Dedifferentiated amniotic fluid mesenchymal stem cell (primary cell): ENCODE measurements around the gene ZNF367.

ENCODE experiments used
- DNase-seq: peaks from one replicate; pipeline ENCODE4 v3.0.0-alpha.2; 2016; ENCODE audit errors: extremely low spot score

ZNF367 gene

GRCh38 chr9:96436456-96437126 lies 18.4 kb upstream of the ZNF367 start:
- peak; percentile 1 for DNase-seq

- no peak for DNase-seq
Observed at GRCh38 chr9:96436063-96436455, 17.9 kb upstream of the ZNF367 start.

GRCh38 chr9:96435345-96435744 lies 17.2 kb upstream of the ZNF367 start:
- DNase-seq = no peak

GRCh38 chr9:96430377-96430776 lies 12.2 kb upstream of the ZNF367 start:
- no peak for DNase-seq

DNA sequence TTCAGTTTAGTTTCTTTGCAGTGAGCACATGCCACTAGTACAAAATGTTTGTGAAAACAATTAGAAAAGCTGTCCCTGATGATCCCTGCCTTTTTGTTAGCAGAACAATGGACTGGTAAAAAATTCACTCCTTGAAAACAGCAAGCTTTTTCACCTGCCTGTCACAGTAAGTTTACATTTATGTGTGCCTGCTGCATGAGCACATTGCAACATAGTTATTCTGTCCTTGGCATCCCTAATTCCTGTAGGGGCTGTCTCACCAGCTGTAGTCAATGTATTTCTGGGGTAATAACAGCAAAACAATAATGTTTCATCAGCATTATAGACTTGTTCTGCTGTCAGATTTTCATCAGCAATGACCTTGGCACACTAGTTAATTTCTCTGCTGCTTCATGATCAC lies 11.6 kb upstream of the ZNF367 start:
- DNase-seq = no peak

DNA sequence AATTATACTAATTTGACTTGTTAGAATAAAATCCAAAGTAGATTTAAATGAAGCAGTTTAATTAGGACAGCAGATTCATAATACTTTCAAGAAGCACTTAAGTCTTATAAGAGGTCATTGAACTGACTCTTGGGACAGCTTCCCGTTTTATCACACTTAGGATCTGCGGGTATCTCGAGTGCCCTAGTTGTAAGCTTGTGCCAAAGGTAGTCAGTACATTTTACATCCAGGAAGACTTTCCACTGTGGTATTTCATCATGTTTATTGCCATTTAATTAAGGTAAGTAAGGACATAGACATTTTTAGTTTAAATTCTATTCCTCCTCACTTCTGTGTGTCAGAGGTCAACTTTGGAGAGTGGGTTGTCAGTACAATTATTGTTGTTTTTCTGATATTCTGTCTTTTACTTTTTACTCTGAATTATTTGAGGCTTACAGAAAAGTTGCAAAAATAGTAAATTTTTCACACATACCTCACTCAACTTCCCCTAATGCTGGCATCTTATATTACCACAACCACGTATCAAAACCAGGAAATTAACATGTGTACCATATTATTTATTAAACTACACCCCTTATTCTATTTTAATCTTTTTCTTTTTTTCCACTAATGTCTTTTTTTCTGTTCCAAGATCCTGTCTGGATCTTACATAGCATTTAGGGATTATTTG lies 7.5 kb upstream of the ZNF367 start:
- DNase-seq = no peak

DNA sequence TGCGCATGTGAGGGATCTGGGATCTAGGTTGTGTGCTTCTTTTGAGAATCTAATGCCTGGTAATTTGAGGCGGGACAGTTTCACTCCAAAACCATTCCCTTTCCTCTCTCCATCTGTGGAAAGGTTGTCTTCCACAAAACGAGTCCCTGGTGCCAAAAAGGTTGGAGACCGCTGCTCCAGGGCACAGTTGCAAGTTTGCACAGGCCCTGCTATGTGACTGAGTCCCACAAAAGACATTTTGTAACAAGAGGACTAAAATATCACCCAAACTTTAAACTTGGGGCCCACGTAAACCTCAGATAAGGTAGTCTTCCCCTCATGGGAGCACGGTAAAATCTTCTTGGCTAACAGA lies 5.8 kb upstream of the ZNF367 start:
- DNase-seq = no peak

GRCh38 chr9:96423322-96423984 lies 5.3 kb upstream of the ZNF367 start:
- DNase-seq = no peak

DNA sequence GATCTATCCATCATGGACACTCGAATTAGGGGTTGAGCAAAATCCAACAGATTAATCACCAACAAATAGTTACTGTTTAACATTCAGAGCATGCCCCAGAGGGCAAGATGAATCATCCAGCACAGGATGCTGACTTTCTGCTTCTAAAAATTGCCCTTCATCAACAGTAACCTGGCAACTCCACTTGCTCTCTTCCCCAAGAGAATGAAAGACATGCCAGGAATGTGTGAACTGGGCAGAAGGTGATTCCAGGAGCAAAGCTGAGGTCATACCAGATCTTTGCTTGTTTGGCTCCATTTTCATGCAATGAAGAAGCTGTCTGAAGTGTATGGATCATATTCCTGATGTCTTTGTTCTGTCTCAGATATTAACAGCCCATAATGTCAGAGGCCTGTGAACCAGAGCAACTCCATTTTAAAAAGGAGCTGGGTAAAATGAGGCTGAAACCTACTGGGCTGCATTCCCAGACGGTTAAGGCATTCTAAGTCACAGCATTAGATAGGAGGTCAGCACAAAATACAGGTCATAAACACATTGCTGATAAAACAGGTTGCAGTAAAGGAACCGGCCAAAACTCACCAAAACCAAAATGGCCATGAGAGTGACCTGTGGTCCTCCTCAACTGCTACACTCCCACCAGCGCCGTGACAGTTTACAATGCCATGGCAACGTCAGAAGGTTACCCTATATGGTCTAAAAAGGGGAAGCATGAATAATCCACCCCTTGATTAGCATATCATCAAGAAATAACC lies 2.5 kb upstream of the ZNF367 start:
- peak; percentile 78 for DNase-seq

DNA sequence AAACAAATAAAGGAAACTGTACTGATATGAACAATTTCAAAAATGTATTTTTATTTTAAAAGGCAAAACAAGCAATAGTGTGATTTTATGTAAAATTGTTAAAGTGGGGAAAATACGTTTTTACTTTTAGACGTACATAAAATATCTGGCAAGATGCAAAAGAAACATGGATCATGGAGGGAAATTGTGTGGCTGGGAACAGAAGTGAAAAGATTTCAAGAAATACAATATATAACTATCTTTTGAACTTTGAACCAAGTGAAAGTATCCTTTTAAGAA lies 1.5 kb upstream of the ZNF367 start:
- DNase-seq = no peak

DNA sequence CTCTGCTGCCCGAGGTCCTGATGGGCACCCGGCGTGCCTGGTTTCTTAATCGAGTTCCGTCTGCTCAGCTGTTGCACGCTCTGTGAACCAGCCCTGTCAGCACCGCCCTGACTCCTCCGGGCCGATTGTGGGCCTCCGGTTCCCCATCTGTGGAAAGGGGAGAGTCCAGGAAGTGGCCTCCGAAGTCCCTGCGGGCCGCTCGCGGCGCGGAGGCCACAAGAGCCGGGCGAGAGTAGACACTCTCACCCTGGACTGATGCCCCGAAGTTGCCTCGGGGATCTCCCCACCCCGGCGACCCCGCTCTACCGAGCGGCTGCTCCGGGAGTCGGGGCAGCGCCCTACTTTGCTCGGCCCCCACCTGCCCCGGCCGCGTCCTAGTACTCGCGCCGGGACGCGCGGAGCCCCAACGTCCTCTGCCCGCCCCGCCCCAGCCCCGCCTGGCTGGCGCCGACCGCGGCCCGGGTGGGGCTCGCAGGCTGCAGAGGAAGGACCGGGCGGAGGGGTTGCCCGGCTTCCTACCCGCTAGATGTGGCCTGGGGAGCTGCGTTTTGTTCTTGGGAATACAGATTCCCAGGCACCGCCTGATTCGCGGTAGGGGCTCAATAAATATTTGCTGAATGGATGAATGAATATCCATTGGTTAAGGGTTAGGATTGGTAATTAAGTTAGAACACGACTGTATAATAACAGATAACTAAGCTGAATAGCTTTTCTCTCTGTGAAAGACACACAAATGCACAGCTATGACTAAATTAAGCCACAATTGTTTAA lies 935 bp upstream of the ZNF367 start:
- DNase-seq = peak; percentile 55

DNA sequence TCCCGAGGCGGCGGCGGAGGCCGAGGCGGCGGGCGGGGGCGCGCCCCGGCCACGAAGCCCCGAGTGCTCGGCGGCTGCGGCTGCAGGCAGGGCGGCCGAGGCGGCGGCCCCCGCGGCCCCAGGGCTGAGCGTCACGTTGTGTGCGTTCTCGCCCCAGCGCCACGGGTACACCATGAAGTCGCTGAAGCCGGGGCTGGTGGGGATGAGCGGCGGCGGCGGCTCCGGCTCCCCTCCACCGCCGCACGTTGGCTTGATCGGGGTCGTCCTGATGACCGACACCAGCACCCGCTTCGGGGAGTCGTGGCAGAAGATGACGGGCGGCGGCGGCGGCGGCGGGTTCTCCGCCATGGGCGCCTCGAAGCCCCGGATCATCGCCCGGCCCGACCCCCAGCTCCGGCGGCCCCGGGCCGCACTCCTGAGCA lies 498 bp downstream of the ZNF367 start:
- DNase-seq = no peak

DNA sequence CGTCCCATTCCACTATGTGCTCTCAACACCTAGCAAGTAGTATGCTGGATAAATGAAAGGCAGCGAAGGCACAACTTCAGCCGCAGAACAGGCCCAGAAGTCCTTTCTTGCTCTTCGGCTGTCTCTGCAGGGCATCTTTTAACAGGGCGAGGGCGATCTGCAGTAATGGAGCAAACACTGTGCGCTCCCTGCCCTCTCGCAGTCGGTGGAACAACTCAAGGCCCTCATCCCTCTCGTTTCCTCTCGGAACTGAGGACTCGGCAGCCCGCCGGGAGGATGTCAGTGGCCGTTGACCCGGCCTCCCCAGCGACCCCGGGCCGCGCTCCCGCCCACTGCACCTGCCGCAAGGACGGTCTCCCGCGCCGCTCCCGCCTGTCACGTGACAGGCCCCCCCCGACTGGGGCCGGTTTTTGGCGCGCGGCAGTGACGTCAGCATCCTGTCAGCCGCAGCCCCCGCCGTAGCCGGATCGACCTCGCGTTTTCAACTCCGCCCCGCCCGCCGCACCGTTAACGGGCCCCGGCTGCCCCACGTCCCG lies 1.1 kb downstream of the ZNF367 start:
- DNase-seq = peak; percentile 68

- DNase-seq = no peak
Observed at GRCh38 chr9:96413302-96414221, 4.6 kb downstream of the ZNF367 start.

GRCh38 chr9:96412174-96412913 lies 5.8 kb downstream of the ZNF367 start:
- DNase-seq = no peak

DNA sequence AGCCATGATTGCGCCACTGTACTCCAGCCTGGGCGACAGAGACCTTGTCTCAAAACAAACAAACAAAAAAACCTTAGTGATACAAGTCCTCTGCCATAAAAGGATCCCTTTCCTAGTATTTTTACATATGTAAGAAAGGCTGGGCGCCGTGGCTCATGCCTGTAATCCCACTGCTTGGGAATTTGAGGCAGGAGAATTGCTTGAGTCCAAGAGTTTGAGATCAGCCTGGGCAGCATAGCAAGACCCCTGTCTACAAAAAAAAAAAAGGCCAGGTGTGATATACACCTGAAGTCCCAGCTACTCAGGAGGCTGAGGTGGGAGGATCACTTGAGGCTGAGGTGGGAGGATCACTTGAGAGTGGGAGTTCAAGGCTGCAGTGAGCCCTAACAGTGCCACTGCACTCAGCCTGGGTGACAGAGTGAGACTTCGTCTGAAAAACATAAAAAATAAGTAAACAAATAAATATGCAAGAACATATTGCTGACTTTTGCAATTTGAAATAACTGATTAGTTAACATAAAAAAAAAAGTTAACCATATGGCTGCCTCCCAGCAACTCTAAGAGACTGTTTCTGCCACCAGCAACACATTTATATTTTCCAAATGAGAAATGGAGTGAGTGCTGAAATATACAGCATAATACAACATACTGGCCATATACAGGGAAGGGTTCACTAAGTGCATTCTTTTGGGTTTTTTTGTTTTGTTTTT lies 6.9 kb downstream of the ZNF367 start:
- DNase-seq = no peak

DNA sequence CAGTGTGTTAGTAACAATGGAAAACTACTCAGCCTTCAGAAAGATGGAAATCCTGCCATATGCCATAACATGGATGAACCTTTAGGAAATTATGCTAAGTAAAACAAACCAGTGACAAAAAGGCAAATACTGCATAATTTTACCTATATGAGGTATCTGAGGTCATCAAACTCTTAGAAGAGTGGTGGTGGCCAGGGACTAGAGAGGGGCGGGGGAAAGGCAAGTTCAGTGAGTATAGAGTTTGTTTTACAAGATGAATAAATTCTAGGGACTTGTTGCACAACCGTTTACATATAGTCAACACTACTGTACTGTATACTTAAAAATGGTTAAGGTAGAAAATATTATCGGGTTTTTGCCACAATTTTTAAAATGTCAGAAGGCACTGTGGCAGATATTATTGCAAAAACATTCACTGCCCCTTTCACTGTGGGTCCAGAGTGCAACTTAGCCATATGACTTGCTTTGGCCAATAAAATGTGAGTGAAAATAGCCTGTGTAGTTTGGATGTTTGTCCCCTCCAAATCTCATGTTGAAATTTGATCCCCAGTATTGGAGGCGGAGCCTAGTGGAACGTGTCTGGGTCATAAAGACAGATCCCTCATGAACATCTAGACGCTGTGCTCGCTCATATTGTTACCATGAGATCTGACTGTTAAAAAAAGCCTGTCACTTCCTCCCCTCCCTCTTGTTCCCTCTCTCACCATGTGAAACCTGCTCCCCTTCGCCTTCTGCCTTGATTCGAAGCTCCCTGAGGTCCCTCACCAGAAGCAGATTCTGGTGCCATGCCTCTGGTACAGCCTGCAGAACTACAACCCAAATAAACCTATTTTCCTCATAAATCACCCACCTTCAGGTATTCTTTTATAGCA lies 9.5 kb downstream of the ZNF367 start:
- DNase-seq = no peak
